HL-60/S4 (cell line): Measurements from ENCODE around the gene PRR13.
"Not testable (repeated sequence)": the region's sequence is repeated elsewhere in the genome, so short reads cannot be mapped to it uniquely, and the experiment has no call there.

Experiments
- in situ Hi-C: fragments of 300-500 bp; cut with MboI; formaldehyde crosslinking; loops from 2 replicates; pipeline ENCODE4 v1.14.3; 2022; ENCODE audit warnings: low sequenced_read_pairs

The PRR13 gene, protein sequence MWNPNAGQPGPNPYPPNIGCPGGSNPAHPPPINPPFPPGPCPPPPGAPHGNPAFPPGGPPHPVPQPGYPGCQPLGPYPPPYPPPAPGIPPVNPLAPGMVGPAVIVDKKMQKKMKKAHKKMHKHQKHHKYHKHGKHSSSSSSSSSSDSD

DNA sequence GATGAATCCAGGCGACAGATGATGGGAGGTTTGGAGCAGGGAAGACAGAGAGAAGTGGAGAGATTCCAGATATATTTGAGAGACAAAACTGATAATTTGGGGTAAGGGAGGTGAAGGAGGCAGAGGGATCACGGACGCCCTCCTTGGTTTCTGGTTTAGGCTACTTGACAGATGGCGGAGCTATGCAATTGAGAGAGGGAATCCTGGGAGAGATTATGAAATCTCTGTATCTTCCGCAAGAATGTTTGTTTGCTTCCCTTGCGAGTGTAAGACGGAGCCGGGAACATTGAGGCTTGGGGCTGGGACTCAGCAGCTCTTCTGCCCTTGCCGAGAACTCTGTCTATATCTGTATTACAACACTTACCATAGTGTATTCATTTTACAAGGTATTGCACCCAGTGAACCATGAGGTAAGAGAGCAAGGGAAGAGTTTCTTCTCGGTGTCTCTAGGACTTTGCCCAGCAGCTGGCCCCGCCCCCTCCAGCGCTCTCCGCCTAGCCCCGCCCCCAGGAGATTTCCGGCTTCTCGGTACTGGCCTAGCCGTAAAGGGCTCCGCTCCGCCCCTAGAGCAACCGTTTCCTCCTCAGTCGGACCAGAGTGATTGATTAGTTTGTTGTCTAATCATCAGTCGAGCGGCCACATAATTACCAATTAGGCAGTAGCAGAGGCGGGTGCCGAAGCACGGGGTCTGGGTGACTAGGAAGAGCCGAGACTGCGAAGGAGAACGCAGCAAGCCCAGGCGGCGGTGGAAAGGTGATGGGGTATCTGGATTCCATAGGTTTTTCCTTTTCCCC, at the start of gene PRR13:
Gene PRR13 (plus strand): TSS at position 695 of the 794 bp plus-strand sequence. CDS start 981 bp downstream, outside the sequence.
- in situ Hi-C loops = no loop called here

DNA sequence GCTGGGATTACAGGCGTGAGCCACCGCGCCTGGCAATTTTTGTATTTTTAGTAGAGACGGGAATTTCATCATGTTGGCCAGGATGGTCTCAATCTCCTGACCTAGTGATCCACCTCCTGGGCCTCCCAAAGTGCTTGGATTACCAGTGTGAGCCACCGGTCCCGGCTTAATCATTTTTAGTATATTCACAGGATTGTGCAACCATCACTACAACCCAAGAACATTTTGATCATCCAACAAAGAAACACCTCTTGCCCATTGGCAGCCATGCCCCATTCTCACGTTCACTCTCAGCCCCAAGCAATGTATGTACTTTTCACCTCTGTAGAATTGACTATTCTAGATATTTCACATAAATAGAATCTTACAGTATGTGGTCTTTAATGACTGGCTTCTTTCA, 41.6 kb upstream of the PRR13 start:
- in situ Hi-C loops = no loop called here

DNA sequence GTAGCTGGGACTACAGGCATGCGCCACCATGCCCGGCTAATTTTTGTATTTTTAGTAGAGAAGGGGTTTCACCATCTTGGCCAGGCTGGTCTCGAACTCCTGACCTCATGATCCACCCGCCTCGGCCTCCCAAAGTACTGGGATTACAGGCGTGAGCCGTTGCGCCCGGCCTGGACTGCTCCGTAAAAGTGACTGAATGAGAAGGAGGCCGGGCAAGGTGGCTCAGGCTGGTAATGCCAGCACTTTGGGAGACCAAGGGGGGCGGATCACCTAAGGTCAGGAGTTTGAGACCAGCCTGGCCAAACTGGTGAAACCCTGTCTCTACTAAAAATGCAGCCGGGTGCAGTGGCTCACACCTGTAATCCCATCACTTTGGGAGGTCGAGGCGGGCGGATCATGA, 39.2 kb upstream of the PRR13 start:
- in situ Hi-C loops = not testable (repeated sequence)

DNA sequence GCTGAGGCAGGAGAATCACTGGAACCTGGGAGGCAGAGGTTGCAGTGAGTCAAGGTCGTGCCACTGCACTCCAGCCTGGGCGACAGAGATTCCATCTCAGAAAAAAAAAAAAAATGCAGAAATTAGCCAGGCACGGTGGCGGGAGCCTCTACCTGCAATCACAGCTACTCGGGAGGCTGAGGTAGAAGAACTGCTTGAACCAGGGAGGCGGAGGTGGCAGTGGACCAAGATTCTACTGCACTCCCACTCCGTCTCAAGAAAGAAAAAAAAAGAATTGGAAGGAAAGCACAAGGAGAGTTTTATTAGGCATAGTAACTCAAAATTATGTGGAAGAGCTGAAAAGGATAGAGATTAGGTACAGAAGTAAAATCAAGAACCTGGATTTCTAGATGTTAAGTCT, 38.7 kb upstream of the PRR13 start:
- in situ Hi-C loops = no loop called here

DNA sequence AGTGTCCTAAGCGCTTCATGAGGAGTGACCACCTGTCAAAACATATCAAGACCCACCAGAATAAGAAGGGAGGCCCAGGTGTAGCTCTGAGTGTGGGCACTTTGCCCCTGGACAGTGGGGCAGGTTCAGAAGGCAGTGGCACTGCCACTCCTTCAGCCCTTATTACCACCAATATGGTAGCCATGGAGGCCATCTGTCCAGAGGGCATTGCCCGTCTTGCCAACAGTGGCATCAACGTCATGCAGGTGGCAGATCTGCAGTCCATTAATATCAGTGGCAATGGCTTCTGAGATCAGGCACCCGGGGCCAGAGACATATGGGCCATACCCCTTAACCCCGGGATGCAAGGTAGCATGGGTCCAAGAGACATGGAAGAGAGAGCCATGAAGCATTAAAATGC, 30.6 kb upstream of the PRR13 start:
- in situ Hi-C loops = no loop called here

DNA sequence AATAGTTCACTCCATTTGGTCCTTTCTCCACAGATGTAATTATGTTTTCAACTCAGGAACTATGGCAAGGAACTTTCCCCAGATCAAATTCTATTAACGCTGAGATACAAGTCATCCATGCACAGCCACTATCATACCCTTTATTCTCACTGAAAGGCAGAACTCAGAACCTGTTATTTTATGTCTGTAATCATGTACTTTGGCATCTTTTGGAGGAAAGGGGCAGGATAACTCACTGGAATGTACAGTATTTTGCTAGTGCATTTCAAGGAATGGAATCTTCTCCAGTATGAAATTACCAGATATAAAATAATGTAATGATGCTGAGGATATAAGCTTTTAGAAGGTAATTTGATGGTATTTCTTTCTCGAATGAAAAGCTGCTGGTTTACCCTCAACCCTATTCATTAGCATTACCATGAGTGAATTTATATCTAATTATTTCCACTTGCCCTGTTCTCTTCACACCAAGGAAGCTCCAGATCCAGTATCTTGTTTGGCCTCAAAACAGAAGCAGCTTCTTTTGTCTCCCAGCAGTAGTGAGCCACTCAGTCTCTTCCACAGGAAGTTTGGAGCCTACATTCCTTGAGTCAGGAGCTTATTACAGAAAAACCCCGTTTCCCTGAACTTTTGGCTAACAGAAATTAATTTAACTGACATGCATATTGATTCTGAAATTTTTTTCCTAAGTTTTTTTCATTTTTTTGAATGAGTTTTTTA, 27.9 kb upstream of the PRR13 start:
- in situ Hi-C loops = no loop called here

DNA sequence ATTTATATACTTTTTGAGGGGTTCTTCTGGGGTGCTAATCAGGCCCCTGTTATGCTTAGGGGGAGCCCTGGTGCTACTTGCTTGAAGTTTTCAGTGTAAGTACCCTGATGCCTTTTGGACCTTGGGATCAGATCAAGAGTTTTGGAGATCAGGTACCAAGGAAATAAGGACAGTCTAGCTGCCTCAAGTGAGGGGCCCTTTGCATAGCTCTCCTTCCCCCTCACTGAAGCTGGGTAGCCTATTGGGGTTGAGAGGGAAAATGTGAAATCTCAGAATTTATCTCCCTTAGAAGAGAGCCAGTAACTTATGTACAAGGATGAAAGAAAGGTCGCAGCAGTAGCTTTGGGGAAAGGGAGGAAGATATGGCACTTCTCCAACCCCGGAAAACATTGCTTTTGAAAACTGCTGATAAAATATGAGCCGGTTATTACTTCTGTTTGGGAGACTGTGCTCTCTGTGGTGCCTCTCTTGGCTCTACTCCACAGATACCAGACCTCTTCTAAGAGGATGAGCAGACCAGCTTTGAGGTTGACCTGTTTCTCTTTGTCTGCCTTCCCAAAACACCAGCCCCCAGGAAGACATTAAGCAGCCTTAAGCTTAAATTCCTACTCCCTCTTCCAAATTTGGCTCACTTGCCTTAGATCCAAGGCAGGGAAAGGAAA, 26.6 kb upstream of the PRR13 start:
- in situ Hi-C loops = no loop called here

DNA sequence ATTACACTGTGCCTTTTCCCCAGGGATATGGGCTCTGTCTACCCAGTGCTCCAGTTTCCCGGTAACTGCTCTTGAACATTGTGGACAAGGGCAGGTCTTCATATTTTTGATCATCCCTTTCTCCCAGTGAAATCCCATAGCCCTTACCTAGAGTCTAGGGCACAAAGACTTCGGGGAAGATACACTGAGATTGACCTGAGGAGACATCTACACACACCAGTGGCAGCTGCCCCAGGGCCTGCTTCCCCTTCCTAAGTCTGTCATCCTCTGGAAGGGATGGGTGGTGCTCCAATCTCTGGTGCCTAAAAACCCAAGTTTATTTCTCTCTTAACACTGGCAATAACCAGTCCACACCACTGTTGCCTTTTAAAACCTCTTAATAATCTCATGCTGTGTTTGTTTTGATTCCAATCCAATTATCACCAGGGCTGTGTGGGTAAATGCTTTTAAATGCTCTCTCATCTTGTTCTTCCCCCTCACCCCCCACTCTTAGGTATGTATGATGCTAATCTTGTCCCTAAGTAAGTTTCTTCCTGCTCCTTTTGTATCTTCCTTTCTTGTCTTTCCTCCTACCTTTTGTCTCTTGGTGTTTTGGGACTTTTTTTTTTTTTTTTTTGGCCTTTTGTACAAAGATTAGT, 25.7 kb upstream of the PRR13 start:
- in situ Hi-C loops = not testable (repeated sequence)

DNA sequence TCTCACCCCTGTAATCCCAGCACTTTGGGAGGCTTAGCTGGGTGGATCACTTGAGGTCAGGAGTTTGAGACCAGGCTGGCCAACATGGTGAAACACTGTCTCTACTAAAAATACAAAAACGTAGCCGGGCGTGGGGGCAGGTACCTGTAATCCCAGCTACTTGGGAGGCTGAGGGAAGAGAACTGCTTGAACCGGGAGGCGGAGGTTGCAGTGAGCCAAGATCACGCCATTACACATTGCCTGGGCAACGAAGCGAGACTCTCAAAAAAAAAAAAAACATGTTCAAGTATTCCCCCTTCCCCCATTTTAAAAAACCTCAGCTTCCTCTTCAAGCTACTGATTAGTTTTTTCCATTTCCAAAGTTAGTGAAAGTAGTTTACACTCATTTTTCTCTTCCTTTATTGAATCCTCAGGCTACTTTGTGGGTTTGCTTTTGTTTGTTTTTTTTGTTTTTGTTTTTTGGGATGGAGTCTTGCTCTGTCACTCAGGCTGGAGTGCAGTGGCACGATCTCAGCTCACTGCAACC, 24.2 kb upstream of the PRR13 start:
- in situ Hi-C loops = not testable (repeated sequence)

DNA sequence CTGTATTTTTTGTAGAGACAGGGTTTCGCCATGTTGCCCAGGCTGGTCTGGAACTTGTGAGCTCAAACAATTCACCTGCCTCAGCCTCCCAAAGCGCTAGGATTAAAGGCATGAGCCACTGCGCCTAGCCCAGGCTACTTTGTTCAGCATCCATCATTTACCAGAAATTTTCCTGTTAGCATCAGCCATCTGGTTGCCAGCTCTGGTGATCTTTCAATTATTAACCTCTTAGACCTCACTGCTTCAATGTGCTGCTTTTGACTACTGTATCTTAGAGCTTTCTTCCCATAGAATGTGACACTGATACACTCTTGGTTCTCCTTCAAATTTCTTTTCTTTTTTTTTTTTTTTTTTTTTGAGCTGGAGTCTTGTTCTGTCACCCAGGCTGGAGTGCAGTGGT, 23.3 kb upstream of the PRR13 start:
- in situ Hi-C loops = no loop called here

DNA sequence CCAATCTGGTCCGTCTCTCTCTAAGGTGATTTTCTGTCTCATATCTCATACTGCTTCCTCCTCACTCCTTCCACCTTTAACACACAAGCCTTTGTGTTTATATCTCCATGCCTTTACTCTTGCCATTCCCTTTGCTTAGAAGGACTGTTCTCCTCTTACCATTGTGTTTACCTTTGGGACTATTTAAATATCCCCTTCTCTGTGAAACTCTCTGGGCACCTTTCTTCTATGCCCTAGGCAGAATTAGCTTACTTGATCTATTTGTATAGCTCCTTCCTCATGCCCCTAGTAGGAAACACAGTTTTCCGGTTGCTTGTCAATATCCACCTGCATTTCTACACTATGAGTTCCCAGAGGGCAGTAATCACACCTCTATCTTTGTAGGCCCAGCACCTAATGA, 21.8 kb upstream of the PRR13 start:
- in situ Hi-C loops = loop anchor here (5.0 kb wide), 1 partner anchor 67 kb away; no protein-coding TSS in a partner anchor

DNA sequence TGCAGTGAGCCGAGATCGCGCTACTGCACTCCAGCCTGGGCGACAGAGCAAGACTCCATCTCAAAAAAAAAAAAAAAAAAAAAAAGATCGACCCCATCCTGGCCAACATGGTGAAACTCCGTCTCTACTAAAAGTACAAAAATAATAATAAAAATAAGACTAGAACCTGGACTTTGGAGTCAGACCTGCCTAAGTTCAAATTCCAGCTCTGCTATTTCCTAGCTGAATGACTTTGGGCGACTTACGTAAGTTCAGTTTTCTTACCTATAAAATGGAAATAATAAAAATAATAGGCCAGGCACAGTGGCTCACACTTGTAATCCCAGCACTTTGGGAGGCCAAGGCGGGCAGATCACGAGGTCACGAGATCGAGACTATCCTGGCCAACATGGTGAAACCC, 19.3 kb upstream of the PRR13 start:
- in situ Hi-C loops = loop anchor here (5.0 kb wide), 1 partner anchor 70 kb away; no protein-coding TSS in a partner anchor

DNA sequence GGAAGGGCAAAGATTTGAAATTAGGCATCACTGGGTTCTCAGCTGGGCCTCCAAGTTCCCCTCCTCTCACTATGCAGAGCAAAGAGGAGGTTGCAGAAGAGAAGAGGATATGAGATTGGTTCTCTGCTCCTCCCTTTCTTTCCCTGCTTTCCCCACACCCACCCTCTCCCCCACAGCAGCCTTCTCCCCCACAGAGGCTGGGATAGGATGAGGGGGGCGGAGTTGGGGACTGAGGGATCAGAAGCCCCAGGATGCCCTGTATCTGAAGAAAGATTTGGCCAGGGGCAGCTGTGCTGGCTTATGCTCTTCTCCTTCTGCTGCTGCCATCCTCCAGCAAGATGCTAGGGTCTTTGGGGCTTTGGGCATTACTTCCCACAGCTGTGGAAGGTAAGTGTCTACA, 17.9 kb upstream of the PRR13 start, which contains the start of gene AMHR2:
Gene AMHR2 (plus strand): TSS at position 259 of the 400 bp plus-strand sequence. CDS start 80 bp downstream, at position 339.
- in situ Hi-C loops = loop anchor here (5.0 kb wide), 1 partner anchor 71 kb away; no protein-coding TSS in a partner anchor

DNA sequence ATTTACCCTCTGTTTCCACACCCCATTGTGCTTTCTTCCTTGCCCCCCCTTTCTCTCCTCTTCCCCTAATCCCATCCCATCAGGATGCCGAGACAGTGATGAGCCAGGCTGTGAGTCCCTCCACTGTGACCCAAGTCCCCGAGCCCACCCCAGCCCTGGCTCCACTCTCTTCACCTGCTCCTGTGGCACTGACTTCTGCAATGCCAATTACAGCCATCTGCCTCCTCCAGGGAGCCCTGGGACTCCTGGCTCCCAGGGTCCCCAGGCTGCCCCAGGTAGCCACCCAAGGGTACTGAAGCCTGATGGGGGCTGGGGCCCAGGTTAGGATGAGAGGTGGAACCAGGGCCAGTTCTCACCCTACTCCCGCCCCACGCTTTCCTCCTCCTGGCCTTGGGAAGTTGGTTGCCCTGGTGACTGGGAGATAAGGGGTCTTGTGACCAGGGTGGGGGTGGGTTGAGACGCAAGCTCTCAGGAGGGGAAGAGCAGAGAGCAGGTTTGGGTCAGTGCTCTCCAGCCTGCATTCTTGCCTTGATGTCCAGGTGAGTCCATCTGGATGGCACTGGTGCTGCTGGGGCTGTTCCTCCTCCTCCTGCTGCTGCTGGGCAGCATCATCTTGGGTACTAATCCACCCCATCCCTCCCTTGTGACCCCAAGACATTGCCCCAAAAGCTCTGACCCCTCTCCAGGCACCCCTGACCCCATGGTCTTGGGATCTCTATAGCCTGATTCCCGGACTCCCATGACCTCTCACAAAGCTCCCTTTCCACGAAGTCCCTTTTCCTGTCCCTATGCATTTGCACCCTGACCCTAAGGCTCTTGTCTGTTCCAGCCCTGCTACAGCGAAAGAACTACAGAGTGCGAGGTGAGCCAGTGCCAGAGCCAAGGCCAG, 16.7 kb upstream of the PRR13 start:
- in situ Hi-C loops = loop anchor here (5.0 kb wide), 1 partner anchor 73 kb away; no protein-coding TSS in a partner anchor

DNA sequence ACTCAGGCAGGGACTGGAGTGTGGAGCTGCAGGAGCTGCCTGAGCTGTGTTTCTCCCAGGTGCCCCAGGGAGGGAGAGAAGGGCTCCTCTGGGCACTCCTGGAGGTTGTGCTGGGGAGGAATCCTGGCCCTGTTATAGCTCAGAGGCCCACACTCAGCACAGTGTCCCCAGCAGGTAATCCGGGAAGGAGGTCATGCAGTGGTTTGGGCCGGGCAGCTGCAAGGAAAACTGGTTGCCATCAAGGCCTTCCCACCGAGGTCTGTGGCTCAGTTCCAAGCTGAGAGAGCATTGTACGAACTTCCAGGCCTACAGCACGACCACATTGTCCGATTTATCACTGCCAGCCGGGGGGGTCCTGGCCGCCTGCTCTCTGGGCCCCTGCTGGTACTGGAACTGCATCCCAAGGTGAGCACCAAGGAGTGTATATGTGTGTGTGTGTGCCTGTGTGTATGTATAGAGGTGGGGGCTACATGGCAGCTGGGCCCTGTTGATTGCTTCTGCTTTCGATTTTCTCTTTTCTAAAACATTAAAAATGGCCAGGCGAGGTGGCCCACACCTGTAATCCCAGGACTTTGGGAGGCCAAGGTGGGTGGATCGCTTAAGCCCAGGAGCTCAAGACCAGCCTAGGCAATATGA, 15.9 kb upstream of the PRR13 start:
- in situ Hi-C loops = no loop called here

DNA sequence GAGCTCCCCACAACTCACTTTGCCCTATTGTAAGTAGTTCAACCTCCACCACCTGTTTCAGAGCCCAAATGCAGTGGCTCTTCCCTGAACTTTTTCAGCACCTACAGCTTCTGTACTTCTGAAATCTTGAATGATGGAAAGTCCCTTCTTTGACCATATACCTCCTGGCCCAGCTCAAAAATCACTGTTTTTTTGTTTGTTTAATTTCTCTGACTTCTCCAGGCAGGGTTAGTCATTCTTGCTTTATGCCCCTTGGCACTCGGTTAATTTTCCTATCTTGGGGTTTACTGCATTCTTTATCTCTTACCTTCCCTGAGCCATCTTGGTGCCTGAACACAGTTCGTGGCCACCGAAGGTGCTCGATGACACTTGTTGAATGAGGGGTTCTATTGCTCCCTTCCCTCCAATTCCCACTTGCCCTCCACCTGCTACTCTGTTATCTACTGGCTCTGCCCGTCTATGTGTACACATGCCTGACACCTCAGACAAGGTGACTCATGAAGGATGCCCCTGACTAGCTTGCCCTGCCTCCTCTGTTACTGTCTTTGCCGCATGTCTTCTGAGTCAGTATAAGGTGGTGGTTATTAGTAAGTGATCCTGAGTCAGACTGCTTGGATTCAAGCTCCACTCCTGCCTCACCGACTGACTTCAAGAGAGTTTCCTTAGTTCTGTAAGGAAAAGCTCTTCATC, 13.5 kb upstream of the PRR13 start:
- in situ Hi-C loops = no loop called here

DNA sequence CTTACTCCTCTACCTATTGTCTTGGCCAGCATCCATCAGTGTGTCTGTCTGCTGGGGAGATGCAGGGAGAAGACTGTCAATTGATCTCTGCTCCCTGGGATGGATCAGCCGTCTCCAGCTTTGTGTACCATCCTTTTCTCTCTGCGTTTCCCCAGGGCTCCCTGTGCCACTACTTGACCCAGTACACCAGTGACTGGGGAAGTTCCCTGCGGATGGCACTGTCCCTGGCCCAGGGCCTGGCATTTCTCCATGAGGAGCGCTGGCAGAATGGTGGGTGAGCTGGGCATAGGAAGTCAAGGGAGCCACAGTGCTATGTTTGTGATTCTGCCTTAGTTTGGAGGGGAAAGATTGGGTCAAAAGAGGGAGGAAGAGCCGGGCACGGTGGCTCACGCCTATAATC, 12.8 kb upstream of the PRR13 start:
- in situ Hi-C loops = no loop called here

DNA sequence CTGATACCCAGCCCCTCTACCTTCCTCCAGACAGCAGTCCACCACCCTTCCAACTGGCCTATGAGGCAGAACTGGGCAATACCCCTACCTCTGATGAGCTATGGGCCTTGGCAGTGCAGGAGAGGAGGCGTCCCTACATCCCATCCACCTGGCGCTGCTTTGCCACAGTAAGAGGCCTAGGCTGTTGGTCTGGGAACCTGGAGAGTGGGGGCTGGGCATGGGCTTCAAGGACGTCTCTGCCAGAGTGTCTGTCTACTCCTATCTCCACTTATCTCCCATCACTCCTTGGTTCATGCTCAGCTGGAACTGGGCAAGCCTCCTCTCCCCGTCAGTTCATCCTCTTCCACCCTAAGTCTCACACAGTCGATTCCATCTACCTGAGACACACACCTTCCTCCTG, 11.4 kb upstream of the PRR13 start:
- in situ Hi-C loops = no loop called here
